NT2/D1 (cell line): ENCODE results near the gene TOMM5.

Source experiments
- DNase-seq: peaks from one replicate; pipeline ENCODE4 v3.0.0-alpha.2; 2011; ENCODE audit warnings: low read depth, low spot score
- H3K27me3 ChIP-seq: 2 replicates; pipeline ENCODE4 v1.6.0; 2011; ENCODE audit warnings: mild to moderate bottlenecking; ENCODE audit not compliant: insufficient read length, insufficient read depth
- H3K36me3 ChIP-seq: 2 replicates; pipeline ENCODE4 v1.6.1; 2011; ENCODE audit warnings: mild to moderate bottlenecking, low read length, mixed read lengths; ENCODE audit not compliant: insufficient read depth, insufficient read length
- H3K4me1 ChIP-seq: 2 replicates; pipeline ENCODE4 v1.5.1; 2011; ENCODE audit not compliant: insufficient read depth, insufficient read length
- H3K4me3 ChIP-seq: 2 replicates; pipeline ENCODE4 v1.5.1; 2011; ENCODE audit warnings: low read depth; ENCODE audit not compliant: insufficient read length
- H3K9ac ChIP-seq: 2 replicates; pipeline ENCODE4 v1.6.0; 2011; ENCODE audit warnings: low read depth; ENCODE audit not compliant: insufficient read length
- H3K9me3 ChIP-seq: 2 replicates; pipeline ENCODE4 v1.5.1; 2011; ENCODE audit warnings: mild to moderate bottlenecking, low read length; ENCODE audit not compliant: insufficient read depth
- SUZ12 ChIP-seq: IDR thresholded peaks from 2 replicates; pipeline ENCODE4 v1.6.1; 2011; ENCODE audit not compliant: insufficient read length, insufficient read depth; ENCODE audit errors: extremely low read depth
- YY1 ChIP-seq: IDR thresholded peaks from 2 replicates; pipeline ENCODE4 v1.6.1; 2011; ENCODE audit not compliant: insufficient read length, insufficient read depth
- ZNF274 ChIP-seq: IDR thresholded peaks from 2 replicates; pipeline ENCODE4 v1.6.1; 2011; ENCODE audit warnings: mild to moderate bottlenecking, low read depth, low read length

TOMM5 gene

GRCh38 chr9:37559855-37560592, 32.4 kb downstream of the TOMM5 start:
- H3K9me3 ChIP-seq = peaks cover 17% of the 10 kb centered on the region
- no peak overlapping the region for H3K9ac ChIP-seq
- TF ChIP-seq YY1 (no peak), ZNF274 (no peak), SUZ12 (no peak)
- H3K4me1 ChIP-seq = no peaks in the 10 kb centered on the region
- H3K27me3 ChIP-seq = no peaks in the 10 kb centered on the region
- no peak for DNase-seq
- H3K36me3 ChIP-seq = peaks cover 21% of the 10 kb centered on the region
- no peak overlapping the region for H3K4me3 ChIP-seq

GRCh38 chr9:37559125-37559524, 33.3 kb downstream of the TOMM5 start:
- Histone ChIP-seq H3K36me3 (peaks cover 19% of the 10 kb centered on the region), H3K9me3 (peaks cover 8% of the 10 kb centered on the region), H3K27me3 (no peaks in the 10 kb centered on the region), H3K9ac (no peak overlapping the region), H3K4me3 (no peak overlapping the region), H3K4me1 (no peaks in the 10 kb centered on the region)
- TF ChIP-seq SUZ12 (no peak), YY1 (no peak)
- DNase-seq = no peak

- DNase-seq = no peak
- no peak overlapping the region for H3K4me3 ChIP-seq
- H3K9ac ChIP-seq = no peak overlapping the region
- H3K36me3 ChIP-seq = peaks cover 7% of the 10 kb centered on the region
- no peaks in the 10 kb centered on the region for H3K9me3 ChIP-seq
- no peaks in the 10 kb centered on the region for H3K4me1 ChIP-seq
- TF ChIP-seq ZNF274 = no peak
- no peak for TF ChIP-seq SUZ12
- no peak for TF ChIP-seq YY1
- H3K27me3 ChIP-seq = no peaks in the 10 kb centered on the region
These were observed 36.6 kb downstream of the TOMM5 start for GRCh38 chr9:37555786-37556185.

GRCh38 chr9:37554318-37554717, 38.1 kb downstream of the TOMM5 start:
- Histone ChIP-seq H3K36me3 (peaks cover 3% of the 10 kb centered on the region), H3K9me3 (no peaks in the 10 kb centered on the region), H3K27me3 (no peaks in the 10 kb centered on the region), H3K9ac (no peak overlapping the region), H3K4me3 (no peak overlapping the region), H3K4me1 (no peaks in the 10 kb centered on the region)
- TF ChIP-seq ZNF274 (no peak), YY1 (no peak), SUZ12 (no peak)
- DNase-seq = no peak

GRCh38 chr9:37551888-37552287, 40.5 kb downstream of the TOMM5 start:
- Histone ChIP-seq H3K4me3 (no peak overlapping the region), H3K36me3 (no peaks in the 10 kb centered on the region), H3K4me1 (no peaks in the 10 kb centered on the region), H3K27me3 (no peaks in the 10 kb centered on the region), H3K9me3 (no peaks in the 10 kb centered on the region), H3K9ac (no peak overlapping the region)
- no peak for DNase-seq
- TF ChIP-seq ZNF274 (no peak), SUZ12 (no peak), YY1 (no peak)

GRCh38 chr9:37551468-37551867, 40.9 kb downstream of the TOMM5 start:
- DNase-seq = no peak
- Histone ChIP-seq H3K9me3 (no peaks in the 10 kb centered on the region), H3K4me3 (no peak overlapping the region), H3K27me3 (no peaks in the 10 kb centered on the region), H3K36me3 (no peaks in the 10 kb centered on the region), H3K9ac (no peak overlapping the region), H3K4me1 (no peaks in the 10 kb centered on the region)
- no peak for TF ChIP-seq SUZ12
- no peak for TF ChIP-seq YY1
- TF ChIP-seq ZNF274 = no peak

- peaks cover 4% of the 10 kb centered on the region for H3K36me3 ChIP-seq
- H3K9ac ChIP-seq = no peak overlapping the region
- no peaks in the 10 kb centered on the region for H3K27me3 ChIP-seq
- H3K9me3 ChIP-seq = no peaks in the 10 kb centered on the region
- TF ChIP-seq YY1 = no peak
- TF ChIP-seq SUZ12 = no peak
- no peak for TF ChIP-seq ZNF274
- no peaks in the 10 kb centered on the region for H3K4me1 ChIP-seq
- no peak overlapping the region for H3K4me3 ChIP-seq
- no peak for DNase-seq
These were observed 41.6 kb downstream of the TOMM5 start for GRCh38 chr9:37550781-37551180.

- H3K27me3 ChIP-seq = no peaks in the 10 kb centered on the region
- peaks cover 4% of the 10 kb centered on the region for H3K36me3 ChIP-seq
- H3K9ac ChIP-seq = no peak overlapping the region
- H3K4me1 ChIP-seq = no peaks in the 10 kb centered on the region
- DNase-seq = no peak
- H3K4me3 ChIP-seq = no peak overlapping the region
- TF ChIP-seq SUZ12 = no peak
- no peak for TF ChIP-seq YY1
- no peak for TF ChIP-seq ZNF274
- H3K9me3 ChIP-seq = no peaks in the 10 kb centered on the region
These were observed 42.9 kb downstream of the TOMM5 start for GRCh38 chr9:37549527-37549926.
